Glutamatergic neuron (in vitro differentiated cells): ENCODE measurements around the gene TMIE. TPM values are rescaled to one million over a fixed set of nuclear protein-coding genes. Genes with fewer than 3 reads are reported as not detected.
"Not testable (repeated sequence)": the region's sequence is repeated elsewhere in the genome, so short reads cannot be mapped to it uniquely, and the experiment has no call there.

Experiments
- DNase-seq: peaks from one replicate; pipeline ENCODE4 v3.0.0; 2022
- H3K27ac Mint-ChIP-seq: one replicate; pipeline ENCODE4 v1.8.0; 2020; ENCODE audit warnings: mild to moderate bottlenecking, mixed read lengths, inconsistent platforms; ENCODE audit not compliant: unreplicated experiment
- H3K27me3 Mint-ChIP-seq: one replicate; pipeline ENCODE4 v1.8.0; 2020; ENCODE audit warnings: mild to moderate bottlenecking, moderate library complexity, mixed read lengths, inconsistent platforms; ENCODE audit not compliant: unreplicated experiment
- H3K36me3 Mint-ChIP-seq: one replicate; pipeline ENCODE4 v1.8.0; 2020; ENCODE audit warnings: mild to moderate bottlenecking, mixed read lengths, inconsistent platforms; ENCODE audit not compliant: unreplicated experiment
- H3K4me1 Mint-ChIP-seq: one replicate; pipeline ENCODE4 v1.8.0; 2020; ENCODE audit warnings: mild to moderate bottlenecking, low read depth, mixed read lengths, inconsistent platforms; ENCODE audit not compliant: unreplicated experiment
- H3K4me3 Mint-ChIP-seq: one replicate; pipeline ENCODE4 v1.8.0; 2020; ENCODE audit warnings: mild to moderate bottlenecking, mixed read lengths, inconsistent platforms; ENCODE audit not compliant: unreplicated experiment
- H3K9me3 Mint-ChIP-seq: one replicate; pipeline ENCODE4 v1.8.0; 2020; ENCODE audit warnings: mild to moderate bottlenecking, moderate library complexity, mixed read lengths, inconsistent platforms; ENCODE audit not compliant: unreplicated experiment
- CTCF ChIP-seq: fragments of 200-600 bp; sonication (generic); IDR thresholded peaks from one replicate; pipeline ENCODE4 v1.5.0; 2021; ENCODE audit not compliant: partially characterized antibody, unreplicated experiment
- total RNA-seq: library from RNA; stranded (reverse); fragmentation: NEBNext Ultra II Directional; extraction: Animal tissue kit (Norgen Biotek cat#: 25700); gene quantifications from one replicate; pipeline ENCODE4 v1.2.1, GENCODE V29; 2021; ENCODE audit not compliant: unreplicated experiment

The TMIE gene
- total RNA-seq, 1 donor from 2014 or later, result not detected

GRCh38 chr3:46733026-46733800 is 32.0 kb downstream of the TMIE start:
- DNase-seq, result no peak
- Mint-ChIP-seq H3K4me1 (peaks cover 6% of the 10 kb centered on the region), H3K27ac (no peak overlapping the region), H3K9me3 (no peaks in the 10 kb centered on the region), H3K4me3 (no peak overlapping the region), H3K27me3 (no peaks in the 10 kb centered on the region), H3K36me3 (no peaks in the 10 kb centered on the region)
- TF ChIP-seq CTCF, result no peak

- Mint-ChIP-seq H3K27ac (no peak overlapping the region), H3K4me1 (peaks cover 6% of the 10 kb centered on the region), H3K9me3 (no peaks in the 10 kb centered on the region), H3K4me3 (no peak overlapping the region), H3K27me3 (no peaks in the 10 kb centered on the region), H3K36me3 (no peaks in the 10 kb centered on the region)
- DNase-seq, result no peak
- no peak for TF ChIP-seq CTCF
Observed at GRCh38 chr3:46734773-46735172, 33.6 kb downstream of the TMIE start.

- DNase-seq, result no peak
- H3K27ac Mint-ChIP-seq, result no peak overlapping the region
- no peak for TF ChIP-seq CTCF
- no peaks in the 10 kb centered on the region for H3K27me3 Mint-ChIP-seq
- no peaks in the 10 kb centered on the region for H3K36me3 Mint-ChIP-seq
- no peak overlapping the region for H3K4me3 Mint-ChIP-seq
- peaks cover 6% of the 10 kb centered on the region for H3K4me1 Mint-ChIP-seq
- no peaks in the 10 kb centered on the region for H3K9me3 Mint-ChIP-seq
Observed at GRCh38 chr3:46736006-46736872, 35.0 kb downstream of the TMIE start.

- no peak for TF ChIP-seq CTCF
- H3K4me3 Mint-ChIP-seq, result no peak overlapping the region
- no peak overlapping the region for H3K27ac Mint-ChIP-seq
- H3K27me3 Mint-ChIP-seq, result no peaks in the 10 kb centered on the region
- peaks cover 6% of the 10 kb centered on the region for H3K4me1 Mint-ChIP-seq
- no peaks in the 10 kb centered on the region for H3K36me3 Mint-ChIP-seq
- H3K9me3 Mint-ChIP-seq, result no peaks in the 10 kb centered on the region
- no peak for DNase-seq
Observed at GRCh38 chr3:46737329-46737731, 36.1 kb downstream of the TMIE start.

GRCh38 chr3:46739565-46739964 is 38.4 kb downstream of the TMIE start:
- not testable (repeated sequence) for H3K36me3 Mint-ChIP-seq, H3K27ac Mint-ChIP-seq, H3K27me3 Mint-ChIP-seq, H3K4me1 Mint-ChIP-seq, H3K4me3 Mint-ChIP-seq, H3K9me3 Mint-ChIP-seq, DNase-seq
